Keratinocyte (primary cell): ENCODE results near the gene NT5C1B. TPM values are rescaled to one million over a fixed set of nuclear protein-coding genes. Genes with fewer than 3 reads are reported as not detected.

ENCODE experiments used
- DNase-seq: peaks from one replicate; pipeline ENCODE4 v3.0.0-alpha.2; 2011; ENCODE audit warnings: low read depth, missing footprints, low spot score
- FAIRE-seq: peaks from 2 replicates; lab custom pipeline; 2011; peaks lifted over from hg19 to GRCh38; lab: Jason Lieb, UNC
- H2AFZ ChIP-seq: 2 replicates; pipeline ENCODE4 v1.6.0; 2012; ENCODE audit warnings: low read length, control low read depth, inconsistent platforms; ENCODE audit not compliant: control insufficient read depth
- H3K27ac ChIP-seq: 2 replicates; pipeline ENCODE4 v1.5.1; 2011; ENCODE audit warnings: low read length; ENCODE audit not compliant: control insufficient read depth, insufficient read depth
- H3K27me3 ChIP-seq: 3 replicates; pipeline ENCODE4 v1.6.0; 2011; ENCODE audit warnings: low read length; ENCODE audit not compliant: control insufficient read depth, insufficient read depth; ENCODE audit errors: extremely low read depth
- H3K36me3 ChIP-seq, 2 experiments: 2 replicates in 1 of 2; 3 replicates in 1 of 2; pipeline ENCODE4 v1.5.1; 2011; ENCODE audit warnings: low read length in 2 of 2, mild to moderate bottlenecking in 1 of 2; ENCODE audit not compliant: control insufficient read depth in 2 of 2, insufficient read depth in 2 of 2; ENCODE audit errors: extremely low read depth in 1 of 2
- H3K4me1 ChIP-seq: 3 replicates; pipeline ENCODE4 v1.5.1; 2011; ENCODE audit warnings: low read length; ENCODE audit not compliant: control insufficient read depth, insufficient read depth; ENCODE audit errors: extremely low read depth
- H3K4me2 ChIP-seq: 3 replicates; pipeline ENCODE4 v1.6.0; 2011; ENCODE audit warnings: low read depth, low read length; ENCODE audit not compliant: control insufficient read depth, insufficient read depth; ENCODE audit errors: extremely low read depth
- H3K4me3 ChIP-seq, 3 experiments: fragments of 200-600 bp in 1 of 3; sonication (generic) in 1 of 3; 2 replicates in 2 of 3; 3 replicates in 1 of 3; pipeline ENCODE4 v1.5.1; 2011 to 2016; ENCODE audit warnings: low read length in 3 of 3, mild to moderate bottlenecking in 3 of 3, control low read depth in 2 of 3, inconsistent platforms in 1 of 3, low read depth in 1 of 3, mixed read lengths in 1 of 3, mixed run types in 1 of 3, moderate library complexity in 1 of 3; ENCODE audit not compliant: control insufficient read depth in 2 of 3, insufficient read depth in 2 of 3; ENCODE audit errors: extremely low read depth in 1 of 3
- H3K79me2 ChIP-seq: 2 replicates; pipeline ENCODE4 v1.6.0; 2012; ENCODE audit warnings: low read length; ENCODE audit not compliant: control insufficient read depth, insufficient read depth
- H3K9ac ChIP-seq: 3 replicates; pipeline ENCODE4 v1.6.0; 2011; ENCODE audit warnings: low read length; ENCODE audit not compliant: control insufficient read depth, insufficient read depth; ENCODE audit errors: extremely low read depth
- H3K9me1 ChIP-seq: 3 replicates; pipeline ENCODE4 v1.6.0; 2011; ENCODE audit warnings: low read length; ENCODE audit not compliant: control insufficient read depth, insufficient read depth; ENCODE audit errors: extremely low read depth
- H3K9me3 ChIP-seq: 2 replicates; pipeline ENCODE4 v1.5.1; 2012; ENCODE audit warnings: low read depth, low read length; ENCODE audit not compliant: control insufficient read depth
- H4K20me1 ChIP-seq: 3 replicates; pipeline ENCODE4 v1.6.0; 2011; ENCODE audit warnings: low read length; ENCODE audit not compliant: control insufficient read depth, insufficient read depth; ENCODE audit errors: extremely low read depth
- EZH2 ChIP-seq: IDR thresholded peaks from one replicate; pipeline ENCODE4 v1.6.1; 2012; ENCODE audit warnings: inconsistent platforms, mild to moderate bottlenecking, low read length, moderate library complexity
- dilution Hi-C: fragments of 300-500 bp; cut with MboI; formaldehyde crosslinking; loops from one replicate; pipeline ENCODE4 v1.7.0; 2020; ENCODE audit warnings: low sequenced_read_pairs; ENCODE audit not compliant: extremely low pct_ligation_motif_present
- polyA plus RNA-seq, 5 experiments: library from polyadenylated mRNA; depleted of rRNA in 3 of 5; stranded (reverse) in 3 of 5; stranded (forward) in 1 of 5; unstranded in 1 of 5; fragments of >200 nt; gene quantifications; 1 replicate in 1 of 5; 2 replicates in 3 of 5; 3 replicates in 1 of 5; pipeline versions ENCODE4 v1.2.1 to v1.2.3, GENCODE V29; 2011 to 2012; ENCODE audit warnings: missing spikeins in 2 of 5, low read depth in 1 of 5, low replicate concordance in 1 of 5
- TF ChIP-seq, protein P1 (sequence below), 3 experiments: IDR thresholded peaks in 1 of 3; conservative IDR thresholded peaks in 1 of 3; optimal IDR thresholded peaks in 1 of 3; 2 replicates in 2 of 3; 3 replicates in 1 of 3; pipeline versions ENCODE3 to v1.5.1; 2011; ENCODE audit warnings: low read length in 3 of 3, mild to moderate bottlenecking in 3 of 3, moderate library complexity in 2 of 3, control low read depth in 1 of 3, inconsistent platforms in 1 of 3; ENCODE audit not compliant: insufficient read depth in 2 of 3; ENCODE audit errors: extremely low read depth in 1 of 3

NT5C1B gene
- polyA plus RNA-seq, 1 donor (not counting 4 experiments of a cell fraction or from before 2014, with no cell fraction given): not detected

DNA sequence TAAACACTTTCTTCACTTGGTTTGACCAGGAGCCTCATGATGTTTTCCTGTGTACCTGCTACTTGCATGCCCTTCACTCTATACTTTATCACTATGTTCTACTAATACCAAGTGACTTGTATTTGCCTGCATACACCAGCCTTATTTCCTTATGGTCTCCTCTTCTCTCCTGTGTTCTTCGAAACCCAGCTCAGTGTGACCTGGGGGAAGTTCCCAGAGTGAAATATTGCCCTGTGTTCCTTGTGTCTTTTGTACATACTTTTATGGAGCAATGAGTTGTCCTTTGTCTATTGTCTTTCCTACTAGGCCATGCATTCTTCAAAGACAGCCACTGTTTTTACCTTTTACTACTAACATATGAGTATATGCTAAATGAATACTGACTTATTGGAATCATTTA lies 567 bp downstream of the NT5C1B start:
- TF ChIP-seq, protein P1, sequence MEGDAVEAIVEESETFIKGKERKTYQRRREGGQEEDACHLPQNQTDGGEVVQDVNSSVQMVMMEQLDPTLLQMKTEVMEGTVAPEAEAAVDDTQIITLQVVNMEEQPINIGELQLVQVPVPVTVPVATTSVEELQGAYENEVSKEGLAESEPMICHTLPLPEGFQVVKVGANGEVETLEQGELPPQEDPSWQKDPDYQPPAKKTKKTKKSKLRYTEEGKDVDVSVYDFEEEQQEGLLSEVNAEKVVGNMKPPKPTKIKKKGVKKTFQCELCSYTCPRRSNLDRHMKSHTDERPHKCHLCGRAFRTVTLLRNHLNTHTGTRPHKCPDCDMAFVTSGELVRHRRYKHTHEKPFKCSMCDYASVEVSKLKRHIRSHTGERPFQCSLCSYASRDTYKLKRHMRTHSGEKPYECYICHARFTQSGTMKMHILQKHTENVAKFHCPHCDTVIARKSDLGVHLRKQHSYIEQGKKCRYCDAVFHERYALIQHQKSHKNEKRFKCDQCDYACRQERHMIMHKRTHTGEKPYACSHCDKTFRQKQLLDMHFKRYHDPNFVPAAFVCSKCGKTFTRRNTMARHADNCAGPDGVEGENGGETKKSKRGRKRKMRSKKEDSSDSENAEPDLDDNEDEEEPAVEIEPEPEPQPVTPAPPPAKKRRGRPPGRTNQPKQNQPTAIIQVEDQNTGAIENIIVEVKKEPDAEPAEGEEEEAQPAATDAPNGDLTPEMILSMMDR (optimal IDR thresholded peaks at IDR 0.05 in 1 of 3, IDR thresholded peaks at IDR 0.05 in 1 of 3, conservative IDR thresholded peaks at IDR 0.05 in 1 of 3; ENCODE audit: extremely low read depth in 1 of 3, insufficient read depth in 2 of 3, low read length in 3 of 3): no peak
- H3K4me2 ChIP-seq: no peak overlapping the region
- H4K20me1 ChIP-seq: no peaks in the 10 kb centered on the region
- H3K79me2 ChIP-seq: no peaks in the 10 kb centered on the region
- no peak overlapping the region for H2AFZ ChIP-seq
- no peaks in the 10 kb centered on the region for H3K9me1 ChIP-seq
- H3K9ac ChIP-seq: no peak overlapping the region
- FAIRE-seq (no peak), DNase-seq (no peak)
- no peaks in the 10 kb centered on the region for H3K36me3 ChIP-seq
- no peaks in the 10 kb centered on the region for H3K27me3 ChIP-seq
- dilution Hi-C loops: no loop called here
- no peak overlapping the region for H3K27ac ChIP-seq
- peaks cover 6% of the 10 kb centered on the region for H3K9me3 ChIP-seq
- no peak overlapping the region for H3K4me3 ChIP-seq
- H3K4me1 ChIP-seq: peaks cover 19% of the 10 kb centered on the region

DNA sequence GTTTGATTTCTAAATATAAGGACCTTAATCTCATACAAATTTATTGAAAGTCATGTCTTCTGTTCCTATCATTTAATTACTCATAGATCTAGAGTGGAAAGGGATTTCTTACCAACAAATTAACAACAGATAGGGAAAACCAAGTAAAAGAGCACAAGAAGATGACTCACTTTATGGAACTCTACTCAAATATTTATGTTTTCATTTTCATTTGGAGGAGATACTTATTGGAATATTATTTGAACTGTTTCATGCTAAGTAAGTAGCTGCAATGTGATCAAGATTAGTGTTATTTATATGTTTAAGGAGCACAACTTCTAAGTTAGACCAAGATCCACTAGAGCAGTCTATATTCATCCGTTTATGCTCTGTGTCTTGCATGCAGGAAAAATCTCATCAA lies 1.3 kb downstream of the NT5C1B start:
- Histone ChIP-seq H3K4me1 (peaks cover 19% of the 10 kb centered on the region), H3K4me2 (no peak overlapping the region), H3K9ac (no peak overlapping the region), H3K36me3 (no peaks in the 10 kb centered on the region), H3K27ac (no peak overlapping the region), H3K79me2 (no peaks in the 10 kb centered on the region), H2AFZ (no peak overlapping the region), H3K27me3 (no peaks in the 10 kb centered on the region), H3K4me3 (no peak overlapping the region), H3K9me3 (peaks cover 6% of the 10 kb centered on the region), H4K20me1 (no peaks in the 10 kb centered on the region), H3K9me1 (no peaks in the 10 kb centered on the region)
- TF ChIP-seq, protein P1 (optimal IDR thresholded peaks at IDR 0.05 in 1 of 3, IDR thresholded peaks at IDR 0.05 in 1 of 3, conservative IDR thresholded peaks at IDR 0.05 in 1 of 3; ENCODE audit: extremely low read depth in 1 of 3, insufficient read depth in 2 of 3, low read length in 3 of 3): no peak
- no peak for TF ChIP-seq EZH2
- dilution Hi-C loops: no loop called here
- FAIRE-seq (no peak), DNase-seq (no peak)
